ENCODE results near the gene KDM7A. TPM values are rescaled to one million over a fixed set of nuclear protein-coding genes. Genes with fewer than 3 reads are reported as not detected.

The KDM7A gene
- total RNA-seq, 1 donor from 2014 or later: 16.4 TPM

DNA sequence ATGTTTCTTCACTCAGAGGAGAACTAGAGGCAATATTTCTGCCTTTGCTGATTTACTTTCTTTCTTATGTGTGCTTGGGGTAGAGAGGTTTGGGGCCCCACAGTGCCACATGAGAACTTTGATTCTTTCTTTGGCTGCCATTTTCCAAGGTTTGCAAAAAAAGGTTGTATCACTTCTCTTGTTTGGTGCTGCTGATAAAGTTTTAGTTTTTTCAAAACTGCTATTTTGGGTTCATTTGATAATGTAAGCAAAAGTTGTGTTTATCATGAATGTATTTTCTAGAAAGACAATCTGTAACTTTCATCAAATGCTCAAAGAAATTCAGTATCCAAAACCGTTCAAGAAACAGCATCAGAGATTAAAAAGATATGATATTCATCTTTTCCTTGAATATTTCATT lies 83.4 kb downstream of the KDM7A start:
- no peak for DNase-seq (ENCODE audit: low spot score)

DNA sequence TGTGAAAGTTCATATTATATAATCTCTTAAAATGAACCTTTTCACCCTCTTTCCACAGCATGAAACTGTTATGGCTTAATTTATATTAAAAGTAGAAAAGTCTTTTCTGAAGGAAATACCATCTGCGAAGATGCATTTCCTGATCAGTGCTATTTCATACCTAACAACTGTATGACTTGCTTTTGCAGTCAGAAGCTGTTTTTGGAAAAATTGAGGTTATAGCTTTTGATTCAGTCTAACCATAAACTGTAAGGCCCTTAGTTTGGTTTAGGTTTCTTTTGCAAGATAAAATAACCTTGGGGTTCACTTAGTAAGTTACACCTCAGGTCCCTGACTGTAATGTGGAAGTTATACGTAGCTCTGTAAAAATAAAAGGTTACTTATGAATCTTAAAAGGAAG lies 91.3 kb downstream of the KDM7A start:
- no peak for DNase-seq (ENCODE audit: low spot score)

DNA sequence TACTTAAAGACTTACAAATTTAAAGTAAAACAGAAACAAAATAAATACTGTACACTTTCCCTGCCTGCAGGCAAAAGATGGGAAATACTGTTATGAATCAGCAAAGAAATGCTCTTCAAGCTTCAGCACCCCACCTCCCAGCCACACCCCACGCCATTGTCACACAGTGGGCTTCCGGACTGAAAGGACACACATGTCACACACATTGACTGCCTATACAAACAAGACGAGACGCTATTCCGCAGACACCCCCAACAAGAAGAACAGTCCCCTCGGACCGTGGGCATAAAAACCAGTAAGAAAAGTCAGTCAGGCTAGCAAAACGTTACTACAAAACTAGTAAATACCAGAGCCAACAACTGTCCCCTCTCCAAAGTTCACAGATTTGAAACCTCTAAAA lies 91.8 kb downstream of the KDM7A start:
- no peak for DNase-seq (ENCODE audit: low spot score)

DNA sequence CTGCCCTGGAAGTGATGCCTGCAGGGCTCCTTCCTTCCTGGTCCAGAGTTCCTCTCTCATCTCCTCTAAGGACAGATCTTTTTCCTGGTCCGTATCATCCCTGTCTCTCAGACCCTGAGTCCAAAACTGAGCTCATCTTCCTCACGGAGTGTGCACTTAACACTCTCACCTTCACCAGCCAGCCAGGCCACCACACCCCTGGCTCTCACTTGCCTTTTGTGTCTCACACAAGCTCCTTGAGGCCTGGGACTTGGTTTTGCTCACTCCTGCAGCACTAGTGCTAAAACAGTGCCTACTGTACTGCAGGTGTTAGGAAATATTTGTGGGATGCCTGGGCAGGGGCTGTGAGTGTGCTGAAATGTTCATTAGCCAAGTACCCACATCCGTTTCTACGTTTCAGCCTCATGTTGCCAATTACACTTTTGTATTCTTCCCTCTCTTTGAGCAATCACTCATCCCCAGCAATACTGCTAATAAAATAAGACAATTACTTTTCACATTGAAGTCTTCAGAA lies 92.6 kb downstream of the KDM7A start:
- no peak for DNase-seq (ENCODE audit: low spot score)

DNA sequence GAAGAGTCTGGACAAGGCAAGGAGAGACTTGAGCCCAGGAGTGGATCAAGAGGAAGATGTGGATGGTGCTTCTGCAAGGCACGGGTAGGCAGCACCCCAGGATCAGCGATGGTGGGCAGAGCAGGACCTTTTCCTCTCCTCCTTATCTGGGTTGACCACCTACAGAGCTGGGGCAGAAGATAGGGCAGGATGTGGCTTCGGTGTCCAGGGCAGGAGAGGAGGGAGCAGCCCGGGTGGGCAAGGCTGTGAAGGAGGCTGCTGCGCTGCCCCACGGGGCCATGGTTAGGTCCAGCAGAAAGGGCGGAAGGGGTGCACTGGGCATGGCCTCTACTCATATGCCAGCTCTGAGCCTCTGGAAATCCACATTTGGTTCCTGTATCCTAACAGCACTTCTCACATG lies 94.0 kb downstream of the KDM7A start:
- DNase-seq (ENCODE audit: low spot score): no peak

DNA sequence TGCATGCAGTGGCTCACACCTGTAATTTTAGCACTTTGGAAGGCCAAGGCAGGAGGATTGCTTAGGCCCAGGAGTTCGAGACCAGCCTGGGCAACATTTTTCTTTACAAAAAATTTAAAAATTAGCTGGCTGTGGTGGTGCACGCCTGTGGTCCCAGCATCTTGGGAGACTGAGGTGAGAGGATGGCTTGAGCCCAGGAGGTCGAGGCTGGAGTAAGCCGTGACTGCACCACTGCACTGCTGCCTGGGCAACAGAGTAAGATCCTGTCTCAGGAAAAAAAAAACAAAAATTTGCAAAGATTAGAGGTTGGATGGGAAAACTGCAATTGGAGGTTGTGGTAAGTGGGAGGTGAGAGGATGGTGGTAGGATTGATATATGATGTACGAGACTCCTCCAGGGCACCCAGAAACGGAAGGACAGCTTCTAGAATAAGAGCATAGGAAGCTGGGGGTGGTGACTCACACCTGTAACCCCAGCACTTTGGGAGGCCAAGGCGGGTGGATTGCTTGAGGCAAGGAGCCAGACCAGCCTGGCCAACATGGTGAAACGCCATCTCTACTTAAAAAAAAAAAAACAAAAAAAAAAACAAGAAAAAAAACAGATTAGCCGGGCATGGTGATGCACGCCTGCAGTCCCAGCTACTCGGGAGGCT lies 94.9 kb downstream of the KDM7A start:
- no peak for DNase-seq (ENCODE audit: low spot score)

DNA sequence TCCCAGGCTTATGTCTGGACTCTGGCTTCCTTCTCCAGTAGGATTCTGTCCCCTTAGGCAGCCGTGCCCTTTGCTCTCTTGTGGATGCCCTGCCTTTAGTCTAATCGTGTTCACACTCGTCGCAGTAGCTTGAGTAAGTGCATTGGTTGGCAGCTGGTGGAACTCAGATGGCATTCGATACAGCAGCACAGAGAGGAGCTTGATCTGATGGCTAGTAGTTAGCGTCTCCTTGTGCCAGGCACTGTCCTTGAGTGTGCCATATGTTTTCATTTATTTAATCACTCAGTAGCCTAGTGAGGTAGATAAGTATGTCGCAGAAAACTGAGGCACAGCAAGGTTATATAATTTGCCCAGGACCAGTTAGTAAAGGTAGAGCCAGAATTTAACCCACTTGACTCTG lies 95.9 kb downstream of the KDM7A start:
- no peak for DNase-seq (ENCODE audit: low spot score)

DNA sequence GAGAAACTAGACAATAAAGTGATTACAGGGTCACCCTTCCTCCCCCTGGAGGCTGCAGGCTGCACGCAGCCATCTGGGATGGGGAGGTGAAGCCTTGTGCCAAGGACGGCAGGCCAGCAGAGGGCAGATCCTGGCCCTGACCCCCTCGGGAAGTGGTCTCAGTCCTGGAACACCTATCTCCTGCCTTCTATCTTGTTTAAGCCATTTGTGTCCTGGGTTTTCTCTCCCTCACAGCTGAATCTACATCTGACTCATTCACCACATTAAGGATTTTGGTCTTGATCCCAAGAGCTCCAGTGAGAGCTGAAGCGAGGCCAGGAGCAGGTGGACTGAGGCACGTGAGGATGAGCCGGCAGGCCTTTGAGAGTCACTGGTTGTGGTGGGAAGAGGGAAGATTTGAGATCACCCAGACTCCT lies 97.7 kb downstream of the KDM7A start:
- DNase-seq (ENCODE audit: low spot score): no peak

DNA sequence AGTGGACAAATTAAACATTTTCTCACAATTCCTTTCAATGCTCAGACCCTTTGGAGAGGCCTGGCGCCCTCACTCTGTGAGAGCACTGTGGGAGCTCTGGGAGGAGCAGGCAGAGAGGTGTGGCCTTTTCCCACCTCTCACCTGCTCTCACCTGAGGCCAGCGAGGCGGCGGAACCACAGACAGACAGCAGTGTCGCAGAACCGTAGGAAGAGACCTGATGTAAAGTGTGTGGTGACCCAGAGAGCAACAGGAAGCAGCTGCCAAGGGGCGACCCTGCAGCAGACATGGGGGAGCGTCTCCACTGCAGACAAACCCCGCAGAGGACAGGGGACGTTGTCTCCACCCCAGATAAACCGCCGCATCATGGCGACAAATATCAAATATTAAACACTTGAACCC lies 98.4 kb downstream of the KDM7A start:
- no peak for DNase-seq (ENCODE audit: low spot score)

DNA sequence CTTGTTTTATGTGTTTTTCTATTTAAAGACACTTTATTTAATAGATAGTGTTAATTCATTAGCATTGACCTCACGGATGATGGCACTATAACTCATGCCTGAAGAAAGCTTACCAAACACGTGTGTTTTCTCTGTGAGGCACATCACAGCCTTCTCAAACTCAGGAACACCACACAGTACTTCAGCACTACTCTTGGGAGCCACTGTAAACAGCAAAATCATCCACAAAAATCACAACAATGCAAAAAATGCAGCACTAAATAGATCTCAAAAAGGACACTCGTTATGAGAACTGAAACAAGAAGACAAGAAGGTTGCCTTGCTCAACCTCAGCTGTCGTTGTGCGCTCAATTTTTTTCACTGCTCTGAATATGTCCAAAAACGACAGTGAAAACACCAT lies 102.0 kb downstream of the KDM7A start:
- no peak for DNase-seq (ENCODE audit: low spot score)

DNA sequence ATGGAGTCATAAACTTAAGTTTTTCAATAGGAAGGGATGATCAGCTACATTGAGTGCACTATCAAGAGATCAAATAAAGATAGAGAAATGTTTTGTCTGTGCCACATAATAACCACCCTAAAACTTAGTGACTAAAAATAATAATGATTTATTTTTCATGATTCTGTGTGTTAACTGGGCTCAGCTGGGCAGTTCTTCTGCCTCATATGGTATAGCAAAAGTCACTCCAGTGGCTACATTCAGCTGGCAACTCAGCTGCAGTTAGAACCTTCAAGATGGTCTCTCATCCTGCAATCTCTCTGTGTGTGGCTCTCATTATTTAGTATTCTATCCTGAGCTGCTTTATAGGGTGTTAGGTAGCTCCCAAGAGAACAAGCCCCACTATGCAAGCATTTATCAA lies 106.2 kb downstream of the KDM7A start:
- DNase-seq (ENCODE audit: low spot score): no peak

DNA sequence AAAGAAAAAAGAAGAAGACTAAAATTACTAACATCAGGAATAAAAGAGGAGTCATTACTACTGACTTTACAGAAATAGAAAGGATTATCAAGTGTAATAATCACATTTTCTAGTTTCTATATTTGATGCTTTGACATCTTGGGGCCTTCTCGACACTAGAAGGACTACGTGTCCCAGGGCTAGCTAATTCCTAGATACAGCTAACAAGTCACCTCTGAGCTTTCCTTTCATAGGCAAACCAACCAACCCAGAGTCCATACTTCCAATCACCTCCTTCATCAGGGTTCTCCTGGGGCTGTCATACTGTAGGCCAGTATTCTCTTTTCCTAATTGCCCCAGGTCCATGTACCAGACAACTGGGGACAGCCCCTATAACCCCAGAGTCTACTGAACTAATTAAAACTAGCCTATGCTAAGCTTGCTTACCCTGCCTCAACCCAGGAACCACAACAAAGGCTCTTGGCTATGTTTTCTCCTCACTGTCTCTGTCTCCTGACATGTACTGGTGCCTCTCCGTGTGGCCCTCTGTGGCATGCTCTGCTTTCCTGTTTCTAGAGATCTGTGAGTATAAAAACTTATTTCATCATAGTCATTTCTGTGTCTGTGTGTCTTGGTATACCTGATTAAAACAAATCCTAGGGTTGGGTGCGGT lies 107.4 kb downstream of the KDM7A start:
- no peak for DNase-seq (ENCODE audit: low spot score)

DNA sequence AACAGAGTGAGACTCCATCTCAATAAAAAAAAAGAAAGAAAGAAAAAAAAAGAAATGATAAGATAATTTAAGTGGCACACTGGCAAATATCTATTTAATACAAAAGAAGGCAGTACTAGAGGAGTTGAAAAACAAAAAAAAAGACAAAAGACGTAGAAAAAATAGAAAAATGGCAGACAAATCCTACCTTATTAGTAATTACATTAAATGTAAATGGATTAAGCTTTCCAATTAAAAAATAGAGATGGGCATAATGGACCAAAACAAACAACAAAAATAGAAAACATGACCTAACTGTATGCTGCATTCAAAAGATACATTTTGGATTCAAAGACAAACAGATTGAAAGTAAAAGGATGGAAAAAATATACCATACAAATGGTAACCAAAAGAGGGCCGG lies 108.8 kb downstream of the KDM7A start:
- no peak for DNase-seq (ENCODE audit: low spot score)

DNA sequence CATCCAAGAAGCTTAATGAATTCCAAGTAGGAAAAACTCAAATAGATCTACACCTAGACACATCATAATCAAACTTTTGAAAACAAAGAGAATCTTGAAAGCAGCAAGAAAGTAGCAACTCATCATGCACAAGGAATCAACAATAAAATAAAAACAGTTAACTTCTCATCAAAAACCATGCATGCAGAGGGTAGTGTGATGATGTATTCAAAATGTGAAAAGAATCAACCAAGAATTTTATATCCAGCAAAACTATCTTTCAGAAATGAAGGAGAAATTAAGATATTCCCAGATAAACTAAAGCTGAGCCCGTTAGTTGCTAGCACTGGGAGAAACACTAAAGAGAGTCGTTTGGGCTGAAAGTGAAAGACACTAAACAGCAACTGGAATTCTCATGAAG lies 109.7 kb downstream of the KDM7A start:
- no peak for DNase-seq (ENCODE audit: low spot score)

DNA sequence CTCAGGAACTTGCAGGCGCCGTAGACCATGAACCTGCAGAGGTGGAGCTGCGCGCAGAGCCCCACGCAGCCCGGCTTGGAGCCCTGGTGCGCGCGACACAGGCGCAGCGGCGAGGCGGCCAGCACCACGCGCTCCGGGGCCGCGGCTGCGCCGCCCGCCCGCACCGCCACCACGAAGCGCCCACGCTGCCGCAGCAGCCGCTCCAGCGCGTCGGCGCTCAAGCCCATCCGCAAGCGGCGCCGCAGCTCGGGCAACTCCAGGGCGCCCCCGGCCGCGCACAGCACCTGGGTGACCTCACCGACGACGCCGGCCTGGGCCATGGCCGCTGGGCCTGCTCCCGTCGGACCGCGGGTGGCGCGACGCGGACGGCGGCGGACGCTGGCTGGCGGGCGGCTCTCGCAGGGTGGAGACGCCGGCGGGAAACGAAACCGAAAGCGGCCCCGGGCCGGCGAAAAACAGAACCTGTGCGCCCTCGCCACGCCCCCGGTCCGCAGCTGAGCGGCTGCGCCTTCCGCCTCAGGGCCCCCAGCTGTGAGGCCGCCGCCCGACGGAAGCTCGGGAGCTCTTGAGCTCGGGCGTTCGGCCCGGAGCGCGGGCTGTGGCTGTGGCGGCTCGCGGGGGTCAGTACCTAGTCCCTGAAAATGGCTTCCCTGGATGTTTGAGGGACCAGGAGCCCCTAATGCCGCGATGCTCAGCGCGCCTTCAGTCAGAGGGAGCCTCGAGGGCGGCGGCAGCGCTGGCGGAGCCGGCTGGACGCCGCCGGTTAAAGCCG lies 114.1 kb downstream of the KDM7A start, which contains the start of gene PARP12:
PARP12 (minus strand) TSS at position 424 of the 772 bp plus-strand sequence; CDS start at position 320, 104 bp downstream.
- peak; percentile 97 for DNase-seq (ENCODE audit: low spot score)

DNA sequence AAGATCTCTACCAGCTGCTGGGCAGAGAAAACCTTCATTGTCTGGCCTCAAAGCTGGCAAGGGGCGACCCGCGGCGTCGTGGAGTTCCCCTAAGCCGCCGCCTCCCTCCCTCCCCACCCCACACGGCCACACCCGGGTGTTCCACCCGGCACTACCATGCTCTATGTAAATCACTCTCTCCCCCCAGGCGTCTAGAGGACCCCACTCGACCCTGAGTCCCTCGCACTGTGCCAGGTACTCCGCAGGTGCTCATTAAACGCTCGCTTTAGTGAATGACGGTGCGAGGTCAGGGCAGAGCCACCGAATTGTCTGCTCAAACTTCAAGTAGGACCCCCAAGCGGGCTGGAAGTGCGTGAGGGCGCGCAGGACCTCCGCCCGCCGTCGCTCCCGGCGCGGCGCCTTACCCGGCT lies 114.7 kb downstream of the KDM7A start:
- DNase-seq (ENCODE audit: low spot score): no peak

DNA sequence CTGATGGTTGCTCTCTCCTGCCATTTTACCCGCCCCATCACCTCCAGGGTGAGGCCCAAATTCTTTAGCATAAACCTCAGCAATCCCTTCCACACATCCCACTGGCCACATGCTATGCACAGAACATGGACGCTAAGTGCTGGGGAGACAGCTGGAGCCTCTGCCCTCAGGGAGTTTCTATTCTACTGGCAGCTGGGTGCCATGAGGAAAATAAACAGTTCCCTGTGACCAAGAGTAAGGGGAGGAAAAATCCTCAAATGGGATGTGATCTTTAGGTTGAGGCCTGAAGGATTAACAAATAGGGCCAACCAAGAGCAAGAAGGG lies 115.2 kb downstream of the KDM7A start:
- no peak for DNase-seq (ENCODE audit: low spot score)

DNA sequence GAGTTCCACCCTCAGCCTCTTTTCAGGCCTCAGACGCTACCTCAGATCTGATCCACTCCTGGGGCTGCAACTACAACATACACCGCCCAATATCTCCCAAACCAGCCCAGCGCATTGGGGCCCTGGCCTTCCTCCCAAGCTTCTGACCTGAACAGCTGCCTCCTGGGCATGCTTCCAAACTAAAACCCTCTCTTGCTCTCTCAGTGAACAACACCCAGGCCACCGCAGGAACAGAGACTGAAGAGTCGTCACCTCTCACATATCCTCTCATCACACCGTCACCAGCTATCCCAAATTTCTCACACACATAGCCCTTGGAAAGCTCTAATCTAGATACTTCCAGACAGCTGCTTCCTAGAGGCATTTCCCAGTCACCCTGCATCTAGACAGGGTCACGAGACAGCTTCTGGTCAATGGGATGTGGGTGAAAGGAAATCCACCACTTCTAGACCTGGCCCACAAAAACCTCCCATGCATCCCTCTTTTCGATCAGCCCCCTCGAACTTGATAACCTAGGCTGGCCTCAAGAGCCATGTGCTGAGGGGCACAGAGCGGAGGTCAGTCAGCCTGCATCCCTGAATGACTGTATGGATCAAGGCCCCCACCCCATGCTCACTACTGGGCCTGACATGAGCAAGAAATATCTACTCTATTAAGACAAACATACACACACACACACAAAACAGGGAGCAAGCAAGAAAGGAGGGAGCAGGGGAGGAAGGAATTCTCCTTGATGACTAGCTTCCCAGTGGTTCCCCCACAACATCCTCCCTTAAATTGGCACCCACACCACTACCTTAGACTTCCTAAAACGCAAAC lies 115.8 kb downstream of the KDM7A start:
- DNase-seq (ENCODE audit: low spot score): no peak

DNA sequence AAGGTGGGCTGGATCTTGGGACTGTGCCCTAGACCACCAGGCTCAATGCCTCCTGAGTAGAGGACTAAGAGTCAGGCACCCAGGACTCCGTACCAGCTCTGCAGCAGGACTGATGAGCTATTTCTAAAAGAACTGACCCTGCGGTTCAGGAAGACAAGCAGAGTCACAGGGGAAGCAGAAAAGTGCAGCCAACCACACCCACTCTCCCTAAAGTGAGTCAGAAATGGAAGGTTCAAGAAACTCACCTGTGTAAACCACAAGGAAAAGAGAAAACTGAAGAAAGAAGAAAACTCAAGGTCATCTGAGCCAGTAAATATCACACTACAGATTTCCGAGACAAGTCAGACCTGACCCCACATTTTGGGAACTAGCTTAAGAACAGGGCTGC lies 116.5 kb downstream of the KDM7A start:
- DNase-seq (ENCODE audit: low spot score): no peak

DNA sequence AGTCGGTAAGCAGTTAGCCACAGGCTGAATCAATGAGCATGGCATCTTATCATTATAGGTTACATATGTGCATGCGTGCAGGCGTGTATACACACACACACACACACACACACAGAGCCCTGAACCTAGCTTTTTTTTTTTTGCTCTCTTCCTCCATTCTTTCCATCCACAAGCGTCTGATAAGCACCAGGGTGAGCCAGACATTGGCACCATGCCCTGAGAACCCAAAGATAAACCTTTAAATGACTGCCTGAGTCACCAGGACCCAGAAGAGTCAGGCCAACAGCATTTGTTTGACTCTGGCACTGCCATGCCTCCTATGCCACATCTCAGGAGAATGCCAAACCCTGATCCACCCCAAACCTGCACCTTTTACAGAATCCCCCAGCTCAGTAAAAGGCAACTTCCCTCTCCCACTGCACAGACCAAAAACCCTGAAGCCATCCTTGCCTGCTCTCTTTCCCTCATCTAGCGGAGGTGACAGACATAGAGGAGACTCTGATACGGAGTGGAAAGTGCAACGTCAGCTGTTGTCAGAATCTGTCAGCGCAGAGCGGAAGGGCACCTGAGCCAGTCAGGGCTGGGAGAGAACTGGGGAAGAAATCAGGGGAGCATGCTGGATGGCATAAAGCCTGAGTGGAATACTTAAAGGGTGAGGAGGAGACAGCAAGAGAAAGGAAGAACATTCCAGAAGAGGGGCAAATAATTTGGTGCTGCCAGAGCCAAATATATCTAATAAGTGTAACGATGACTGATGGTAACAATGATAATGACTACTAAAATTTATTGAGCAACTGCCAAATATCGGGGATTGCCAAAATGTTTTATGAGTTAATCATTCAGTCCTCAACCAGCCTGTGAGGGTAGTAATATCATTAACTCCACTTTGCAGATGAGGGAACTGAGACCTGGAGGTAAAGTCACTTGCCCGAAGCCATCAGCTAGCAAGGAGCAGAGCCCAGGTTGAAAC lies 117.2 kb downstream of the KDM7A start:
- no peak for DNase-seq (ENCODE audit: low spot score)
